Measurements from ENCODE around the gene RNF41.

DNA sequence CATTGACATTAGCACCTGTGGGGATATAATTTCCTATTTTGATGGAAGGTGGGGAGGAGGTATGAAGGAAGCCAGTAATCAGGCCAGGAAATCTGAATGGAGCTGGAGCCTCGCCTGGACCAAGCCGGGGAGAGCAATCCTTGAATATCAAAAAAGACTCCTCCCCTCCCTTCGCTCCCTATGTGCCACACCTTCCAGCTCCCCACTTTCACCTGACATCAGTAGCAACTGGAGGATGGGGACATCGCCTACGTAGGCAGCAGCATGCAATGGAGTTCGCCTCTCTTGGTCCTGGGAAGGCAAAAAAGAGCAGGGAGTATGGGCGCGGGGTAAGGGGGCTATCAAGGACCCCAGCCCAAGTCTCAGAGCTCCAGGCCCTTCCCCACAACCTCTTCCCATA is 35.3 kb upstream of the RNF41 start:
- TF ChIP-seq POLR2A (IDR thresholded peaks at IDR 0.05) (no peak), EP300 (IDR thresholded peaks at IDR 0.05) (no peak)
- TF ChIP-seq, protein P1, sequence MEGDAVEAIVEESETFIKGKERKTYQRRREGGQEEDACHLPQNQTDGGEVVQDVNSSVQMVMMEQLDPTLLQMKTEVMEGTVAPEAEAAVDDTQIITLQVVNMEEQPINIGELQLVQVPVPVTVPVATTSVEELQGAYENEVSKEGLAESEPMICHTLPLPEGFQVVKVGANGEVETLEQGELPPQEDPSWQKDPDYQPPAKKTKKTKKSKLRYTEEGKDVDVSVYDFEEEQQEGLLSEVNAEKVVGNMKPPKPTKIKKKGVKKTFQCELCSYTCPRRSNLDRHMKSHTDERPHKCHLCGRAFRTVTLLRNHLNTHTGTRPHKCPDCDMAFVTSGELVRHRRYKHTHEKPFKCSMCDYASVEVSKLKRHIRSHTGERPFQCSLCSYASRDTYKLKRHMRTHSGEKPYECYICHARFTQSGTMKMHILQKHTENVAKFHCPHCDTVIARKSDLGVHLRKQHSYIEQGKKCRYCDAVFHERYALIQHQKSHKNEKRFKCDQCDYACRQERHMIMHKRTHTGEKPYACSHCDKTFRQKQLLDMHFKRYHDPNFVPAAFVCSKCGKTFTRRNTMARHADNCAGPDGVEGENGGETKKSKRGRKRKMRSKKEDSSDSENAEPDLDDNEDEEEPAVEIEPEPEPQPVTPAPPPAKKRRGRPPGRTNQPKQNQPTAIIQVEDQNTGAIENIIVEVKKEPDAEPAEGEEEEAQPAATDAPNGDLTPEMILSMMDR (IDR thresholded peaks at IDR 0.05) = no peak

Data from tibial nerve (tissue), 4 donors.